ENCODE measurements around the gene RBMS3. TPM values are rescaled to one million over a fixed set of nuclear protein-coding genes. Genes with fewer than 3 reads are reported as not detected.
"Not testable (repeated sequence)": the region's sequence is repeated elsewhere in the genome, so short reads cannot be mapped to it uniquely, and the experiment has no call there.

The RBMS3 gene
- total RNA-seq, 4 donors from 2014 or later = 51.5 to 76.0 (median 66.6) TPM

DNA sequence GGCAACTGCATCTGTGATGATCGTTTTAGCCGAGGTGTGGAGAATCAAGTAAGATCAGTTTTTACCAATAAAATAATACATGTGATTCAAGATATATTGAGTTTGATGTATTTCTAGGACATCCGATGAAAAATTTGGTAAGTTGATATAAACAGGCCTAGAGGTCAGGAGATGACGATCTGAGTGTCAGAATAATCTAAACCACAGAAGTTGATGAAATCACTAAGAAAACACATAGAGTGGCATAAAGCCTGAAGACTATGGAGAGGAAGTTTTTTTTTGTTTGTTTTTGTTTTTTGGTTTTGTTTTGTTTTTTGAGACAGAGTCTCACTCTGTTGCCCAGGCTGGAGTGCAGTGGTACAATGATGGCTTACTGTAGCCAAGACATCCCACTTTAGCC lies 235.3 kb downstream of the RBMS3 start:
- TF ChIP-seq EP300 (IDR thresholded peaks at IDR 0.05) (no peak), POLR2AphosphoS5 (IDR thresholded peaks at IDR 0.05) (no peak), POLR2A (IDR thresholded peaks at IDR 0.05) (no peak)
- TF ChIP-seq, protein P1, sequence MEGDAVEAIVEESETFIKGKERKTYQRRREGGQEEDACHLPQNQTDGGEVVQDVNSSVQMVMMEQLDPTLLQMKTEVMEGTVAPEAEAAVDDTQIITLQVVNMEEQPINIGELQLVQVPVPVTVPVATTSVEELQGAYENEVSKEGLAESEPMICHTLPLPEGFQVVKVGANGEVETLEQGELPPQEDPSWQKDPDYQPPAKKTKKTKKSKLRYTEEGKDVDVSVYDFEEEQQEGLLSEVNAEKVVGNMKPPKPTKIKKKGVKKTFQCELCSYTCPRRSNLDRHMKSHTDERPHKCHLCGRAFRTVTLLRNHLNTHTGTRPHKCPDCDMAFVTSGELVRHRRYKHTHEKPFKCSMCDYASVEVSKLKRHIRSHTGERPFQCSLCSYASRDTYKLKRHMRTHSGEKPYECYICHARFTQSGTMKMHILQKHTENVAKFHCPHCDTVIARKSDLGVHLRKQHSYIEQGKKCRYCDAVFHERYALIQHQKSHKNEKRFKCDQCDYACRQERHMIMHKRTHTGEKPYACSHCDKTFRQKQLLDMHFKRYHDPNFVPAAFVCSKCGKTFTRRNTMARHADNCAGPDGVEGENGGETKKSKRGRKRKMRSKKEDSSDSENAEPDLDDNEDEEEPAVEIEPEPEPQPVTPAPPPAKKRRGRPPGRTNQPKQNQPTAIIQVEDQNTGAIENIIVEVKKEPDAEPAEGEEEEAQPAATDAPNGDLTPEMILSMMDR (IDR thresholded peaks at IDR 0.05) = no peak
- Histone ChIP-seq H3K27ac (no peak overlapping the region), H3K27me3 (no peaks in the 10 kb centered on the region), H3K4me1 (peaks cover 14 to 37% (median 22%) of the 10 kb centered on the region in 3 donors), H3K4me3 (no peak overlapping the region), H3K36me3 (no peaks in the 10 kb centered on the region), H3K9me3 (no peaks in the 10 kb centered on the region)
- WGBS, 2 donors (ENCODE audit: low coverage in 1 of 2) = 89 to 93% methylated on average over 4 of the region's 4 CpGs
- no peak for ATAC-seq

DNA sequence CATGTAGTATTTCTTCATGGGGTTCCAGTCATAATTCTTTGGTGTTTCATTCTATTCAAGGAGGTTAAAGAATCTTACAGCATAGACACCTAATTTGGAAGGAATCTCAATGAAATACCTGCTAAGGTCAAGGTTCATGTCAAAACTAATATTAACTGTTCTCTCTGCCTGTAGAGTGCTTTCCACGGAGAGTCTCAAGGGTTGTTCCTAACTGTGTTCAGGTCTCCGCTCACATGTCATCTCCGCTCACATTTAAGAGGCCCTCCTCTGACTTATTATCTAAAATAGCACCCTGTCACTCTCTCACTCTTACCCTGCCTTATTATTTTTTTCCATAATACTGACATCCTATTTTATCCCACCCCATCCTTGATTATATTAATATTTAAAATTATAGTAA lies 239.9 kb downstream of the RBMS3 start:
- H3K4me3 ChIP-seq = no peak overlapping the region
- H3K27ac ChIP-seq = no peak overlapping the region
- no peaks in the 10 kb centered on the region for H3K27me3 ChIP-seq
- ATAC-seq = no peak
- no peaks in the 10 kb centered on the region for H3K9me3 ChIP-seq
- H3K36me3 ChIP-seq = no peaks in the 10 kb centered on the region
- 94 to 100% methylated on average over 3 of the region's 3 CpGs for WGBS, 2 donors (ENCODE audit: low coverage in 1 of 2)
- TF ChIP-seq POLR2AphosphoS5 (IDR thresholded peaks at IDR 0.05) (no peak), EP300 (IDR thresholded peaks at IDR 0.05) (no peak), POLR2A (IDR thresholded peaks at IDR 0.05) (no peak)
- TF ChIP-seq, protein P1 (IDR thresholded peaks at IDR 0.05) = no peak
- peaks cover 6 to 33% (median 12%) of the 10 kb centered on the region in 3 donors for H3K4me1 ChIP-seq

DNA sequence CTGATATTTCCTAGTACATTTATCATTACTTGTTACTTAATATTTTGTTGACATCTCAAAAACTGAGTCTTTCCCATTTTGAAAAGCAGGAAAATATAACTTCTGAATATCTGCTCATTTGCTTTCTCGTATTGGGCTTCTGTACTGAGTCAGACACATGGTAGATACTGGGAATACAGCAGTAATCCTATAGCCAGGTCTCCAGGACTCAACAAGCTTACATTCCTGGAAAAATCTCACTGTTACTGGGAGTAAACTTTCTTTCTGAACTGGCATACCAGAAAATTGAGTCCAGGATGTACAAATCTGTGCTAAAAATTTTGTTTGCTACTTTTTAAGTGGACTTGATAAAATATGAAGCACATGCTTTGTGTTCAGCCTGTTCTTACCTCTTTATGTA lies 240.4 kb downstream of the RBMS3 start:
- H3K27me3 ChIP-seq = no peaks in the 10 kb centered on the region
- no peaks in the 10 kb centered on the region for H3K36me3 ChIP-seq
- WGBS, 2 donors (ENCODE audit: low coverage in 1 of 2) = 82 to 100% methylated on average over 1 of the region's 1 CpG
- H3K4me1 ChIP-seq = peaks cover 5 to 35% (median 11%) of the 10 kb centered on the region in 3 donors
- ATAC-seq = no peak
- H3K27ac ChIP-seq = no peak overlapping the region
- no peak for TF ChIP-seq POLR2AphosphoS5 (IDR thresholded peaks at IDR 0.05)
- no peak for TF ChIP-seq POLR2A (IDR thresholded peaks at IDR 0.05)
- TF ChIP-seq EP300 (IDR thresholded peaks at IDR 0.05) = no peak
- TF ChIP-seq, protein P1 (IDR thresholded peaks at IDR 0.05) = no peak
- H3K4me3 ChIP-seq = no peak overlapping the region
- H3K9me3 ChIP-seq = no peaks in the 10 kb centered on the region

DNA sequence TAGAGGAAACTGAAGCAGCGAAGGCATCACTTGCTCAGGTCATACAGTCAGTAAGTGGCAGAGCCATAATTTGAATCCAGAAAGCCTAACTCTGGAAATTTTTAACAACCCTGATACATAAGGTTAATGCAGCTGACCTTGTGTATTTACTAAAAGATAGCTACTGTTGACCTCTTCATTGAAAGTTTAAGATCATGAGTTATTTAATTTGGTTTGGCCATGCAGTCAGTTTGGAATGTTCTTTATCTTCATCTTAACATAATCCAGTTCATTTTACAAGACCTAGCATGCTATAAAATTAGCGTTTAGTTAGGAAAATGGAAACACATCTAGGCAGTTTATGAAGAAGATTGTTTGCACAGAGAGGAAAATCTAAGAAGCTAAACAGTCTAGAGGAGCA lies 240.9 kb downstream of the RBMS3 start:
- H3K4me1 ChIP-seq = peaks cover 5 to 40% (median 11%) of the 10 kb centered on the region in 3 donors
- H3K9me3 ChIP-seq = no peaks in the 10 kb centered on the region
- ATAC-seq = no peak
- 71 to 73% methylated on average over 2 of the region's 2 CpGs for WGBS, 2 donors (ENCODE audit: low coverage in 1 of 2)
- H3K36me3 ChIP-seq = no peaks in the 10 kb centered on the region
- no peak overlapping the region for H3K4me3 ChIP-seq
- TF ChIP-seq EP300 (IDR thresholded peaks at IDR 0.05) (no peak), POLR2A (IDR thresholded peaks at IDR 0.05) (no peak), POLR2AphosphoS5 (IDR thresholded peaks at IDR 0.05) (no peak)
- TF ChIP-seq, protein P1 (IDR thresholded peaks at IDR 0.05) = no peak
- H3K27ac ChIP-seq = no peak overlapping the region
- H3K27me3 ChIP-seq = no peaks in the 10 kb centered on the region

DNA sequence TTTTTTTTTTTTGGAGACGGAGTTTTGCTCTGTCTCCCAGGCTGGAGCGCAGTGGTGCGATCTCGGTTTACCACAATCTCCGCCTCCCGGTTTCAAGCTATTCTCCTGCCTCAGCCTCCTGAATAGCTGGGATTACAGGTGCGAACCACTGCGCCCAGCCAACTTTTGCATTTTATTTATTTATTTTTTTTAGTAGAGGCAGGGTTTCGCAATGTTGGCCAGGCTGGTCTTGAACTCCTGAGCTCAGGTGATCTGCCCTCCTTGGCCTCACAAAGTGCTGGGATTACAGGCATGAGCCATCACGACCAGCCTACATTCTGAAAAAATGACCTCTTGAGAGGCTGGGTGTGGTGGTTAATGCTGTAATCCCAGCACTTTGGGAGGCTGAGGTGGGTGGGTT lies 243.6 kb downstream of the RBMS3 start:
- ATAC-seq, H3K9me3 ChIP-seq, H3K27me3 ChIP-seq, H3K4me3 ChIP-seq, H3K36me3 ChIP-seq: not testable (repeated sequence)
- peak overlapping the region in 3 of 4 donors; percentile 57 to 75 (median 64) for H3K27ac ChIP-seq
- 83 to 91% methylated on average over 2 to 9 of the region's 10 CpGs for WGBS, 2 donors (ENCODE audit: low coverage in 1 of 2)
- peaks cover 5 to 50% (median 14%) of the 10 kb centered on the region in 3 donors for H3K4me1 ChIP-seq
